T-cell (primary cell): Measurements from ENCODE around the gene PDIK1L. TPM values are rescaled to one million over a fixed set of nuclear protein-coding genes. Genes with fewer than 3 reads are reported as not detected.

Experiments used
- ATAC-seq, 4 experiments: fragments of 200-7000 bp in 3 of 4; fragments of 150-1000 bp in 1 of 4; cut with Tn5 transposase; replicated peaks in 1 of 4; 1 replicate in 3 of 4; 2 replicates in 1 of 4; pipeline ENCODE4 v1.10.0; 2021; ENCODE audit warnings: moderate library complexity in 3 of 4, mild to moderate bottlenecking in 2 of 4, moderate number of reproducible peaks in 1 of 4
- CTCF ChIA-PET, 2 donors: fragments of 300-600 bp; sonication (Branson Sonifier 250); formaldehyde crosslinking; loops; one replicate each; lab custom pipeline; 2022; ENCODE audit warnings: antibody characterized with exemption in 2 of 2; lab: Charles Lee
- POLR2A ChIA-PET, 2 donors: fragments of 300-600 bp; sonication (Branson Sonifier 250); formaldehyde crosslinking; loops; one replicate each; lab custom pipeline; 2022; ENCODE audit warnings: antibody characterized with exemption in 2 of 2; lab: Charles Lee
- DNase-seq, 35 experiments: peaks; one replicate each; pipeline versions ENCODE4 v3.0.0 to v3.0.0-alpha.2; 2013 to 2023
- H3K27ac ChIP-seq: one replicate; pipeline ENCODE4 v1.5.1; 2013; ENCODE audit warnings: low read length
- H3K27me3 ChIP-seq, 2 experiments: replicated peaks in 1 of 2; 1 replicate in 1 of 2; 2 replicates in 1 of 2; pipeline versions ENCODE4 v1.6.1 to v1.7.0; 2013; ENCODE audit warnings: low read length in 1 of 2, mixed read lengths in 1 of 2; ENCODE audit not compliant: control insufficient read depth in 2 of 2, insufficient read depth in 2 of 2; ENCODE audit errors: extremely low read depth in 1 of 2
- H3K36me3 ChIP-seq, 2 donors: 1 replicate in 1 of 2; 2 replicates in 1 of 2; pipeline versions ENCODE4 v1.6.1 to v1.7.0; 2013; ENCODE audit warnings: low read length in 1 of 2; ENCODE audit not compliant: control insufficient read depth in 2 of 2, insufficient read depth in 1 of 2; ENCODE audit errors: extremely low read depth in 1 of 2
- H3K4me1 ChIP-seq, 2 experiments: 1 replicate in 1 of 2; 2 replicates in 1 of 2; pipeline versions ENCODE4 v1.6.1 to v1.7.0; 2013; ENCODE audit warnings: low read length in 2 of 2, mixed read lengths in 1 of 2; ENCODE audit not compliant: insufficient read depth in 2 of 2, control insufficient read depth in 1 of 2; ENCODE audit errors: extremely low read depth in 1 of 2
- H3K4me3 ChIP-seq, 2 donors: 1 replicate in 1 of 2; 2 replicates in 1 of 2; pipeline versions ENCODE4 v1.5.1 to v1.7.0; 2013; ENCODE audit warnings: mild to moderate bottlenecking in 2 of 2, low read length in 1 of 2, moderate library complexity in 1 of 2; ENCODE audit not compliant: control insufficient read depth in 1 of 2; ENCODE audit errors: extremely low read depth in 1 of 2
- H3K9me3 ChIP-seq: 2 replicates; pipeline ENCODE4 v1.7.0; 2013
- H3K27ac Mint-ChIP-seq, 2 donors: one replicate each; pipeline ENCODE4 v1.8.0; 2020 to 2021; ENCODE audit warnings: mild to moderate bottlenecking in 2 of 2, mixed read lengths in 2 of 2
- H3K27me3 Mint-ChIP-seq, 2 donors: one replicate each; pipeline ENCODE4 v1.8.0; 2021 to 2022; ENCODE audit warnings: mixed read lengths in 2 of 2
- H3K36me3 Mint-ChIP-seq: one replicate; pipeline ENCODE4 v1.8.0; 2021; ENCODE audit warnings: mixed read lengths
- H3K4me1 Mint-ChIP-seq, 3 donors: one replicate each; pipeline ENCODE4 v1.8.0; 2020 to 2022; ENCODE audit warnings: mixed read lengths in 3 of 3, mild to moderate bottlenecking in 1 of 3
- H3K4me3 Mint-ChIP-seq, 3 donors: one replicate each; pipeline ENCODE4 v1.8.0; 2020 to 2022; ENCODE audit warnings: mild to moderate bottlenecking in 3 of 3, mixed read lengths in 3 of 3, moderate library complexity in 3 of 3
- H3K9me3 Mint-ChIP-seq, 3 donors: one replicate each; pipeline ENCODE4 v1.8.0; 2020 to 2022; ENCODE audit warnings: mixed read lengths in 3 of 3
- WGBS: methylation state at CpG from one replicate; pipeline ENCODE4 v1.1.5; 2013; ENCODE audit warnings: missing lambda C conversion rate; ENCODE audit not compliant: insufficient coverage; 5-methylcytosine and 5-hydroxymethylcytosine counted together
- total RNA-seq, 35 experiments: library from RNA in 6 of 35; stranded (reverse) in 6 of 35; fragments of 120-200 nt in 1 of 35; gene quantifications; one replicate each; pipeline versions ENCODE4 v1.2.1 to v1.2.4 and lab custom pipeline; 2013 to 2026

Gene PDIK1L
- total RNA-seq, 5 donors from 2014 or later (not counting 1 experiment from before 2014, with no cell fraction given), result 8.8 to 23.6 (median 19.1) TPM

DNA sequence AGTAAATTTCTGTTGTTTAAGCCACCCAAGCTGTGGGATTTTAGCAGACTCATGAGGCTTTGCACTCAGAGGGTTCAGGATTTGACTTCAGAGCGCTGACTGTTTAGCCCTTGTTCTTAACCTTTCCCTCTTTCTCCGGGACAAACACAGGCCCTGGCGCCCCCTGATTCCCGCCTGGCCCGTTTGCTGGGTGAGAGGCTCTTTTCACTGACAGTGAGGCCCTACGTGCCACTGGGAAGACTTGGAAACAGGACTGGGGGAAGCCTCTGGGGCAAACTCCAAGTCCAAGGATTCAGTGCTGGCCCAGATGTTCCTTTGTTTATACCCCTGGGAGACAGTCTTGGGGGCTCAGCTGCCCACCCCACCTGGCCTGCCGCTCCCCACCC lies 32.5 kb upstream of the PDIK1L start:
- Histone ChIP-seq H3K36me3 (no peaks in the 10 kb centered on the region), H3K4me3 (no peak overlapping the region), H3K4me1 (peaks cover 0 to 7% of the 10 kb centered on the region in 2 experiments), H3K27ac (no peak overlapping the region), H3K27me3 (peaks cover 2 to 29% of the 10 kb centered on the region in 2 experiments), H3K9me3 (no peaks in the 10 kb centered on the region)
- Mint-ChIP-seq H3K27me3 (peaks cover 12 to 14% of the 10 kb centered on the region in 2 donors), H3K27ac (no peak overlapping the region), H3K9me3 (peaks cover 0 to 1% (median 0%) of the 10 kb centered on the region in 3 donors), H3K36me3 (no peaks in the 10 kb centered on the region), H3K4me1 (peaks cover 6 to 13% (median 11%) of the 10 kb centered on the region in 3 donors), H3K4me3 (no peak overlapping the region)
- CTCF ChIA-PET, result interaction anchor here in 1 of 2 donors (0.6 kb wide), 1 partner anchor 170 kb away, joined by 7 read pairs; no protein-coding TSS in a partner anchor
- WGBS, result 80% methylated on average over 6 of the region's 7 CpGs
- POLR2A ChIA-PET, result no interaction called here
- DNase-seq, result no peak
- no peak for ATAC-seq

GRCh38 chr1:26079960-26080814 lies 31.4 kb upstream of the PDIK1L start:
- H3K36me3 ChIP-seq, result no peaks in the 10 kb centered on the region
- Mint-ChIP-seq H3K9me3 (peaks cover 0 to 3% (median 0%) of the 10 kb centered on the region in 3 donors), H3K4me1 (peaks cover 6 to 13% (median 11%) of the 10 kb centered on the region in 3 donors), H3K4me3 (no peak overlapping the region), H3K27ac (no peak overlapping the region), H3K36me3 (no peaks in the 10 kb centered on the region), H3K27me3 (peaks cover 18 to 20% of the 10 kb centered on the region in 2 donors)
- ChIA-PET CTCF (interaction anchor here (0.6 to 1.6 kb wide), 3 partner anchors 82 to 1975 kb away, joined by 3 to 4 read pairs (median 4); partner anchors contain the start of gene CEP85 (in 1 of the 2)), POLR2A (no interaction called here)
- peaks cover 0 to 7% of the 10 kb centered on the region in 2 experiments for H3K4me1 ChIP-seq
- WGBS, result 69% methylated on average over 2 of the region's 9 CpGs
- H3K9me3 ChIP-seq, result no peaks in the 10 kb centered on the region
- DNase-seq (no peak), ATAC-seq (no peak)
- H3K4me3 ChIP-seq, result no peak overlapping the region
- H3K27me3 ChIP-seq, result peaks cover 2 to 32% of the 10 kb centered on the region in 2 experiments
- H3K27ac ChIP-seq, result no peak overlapping the region

DNA sequence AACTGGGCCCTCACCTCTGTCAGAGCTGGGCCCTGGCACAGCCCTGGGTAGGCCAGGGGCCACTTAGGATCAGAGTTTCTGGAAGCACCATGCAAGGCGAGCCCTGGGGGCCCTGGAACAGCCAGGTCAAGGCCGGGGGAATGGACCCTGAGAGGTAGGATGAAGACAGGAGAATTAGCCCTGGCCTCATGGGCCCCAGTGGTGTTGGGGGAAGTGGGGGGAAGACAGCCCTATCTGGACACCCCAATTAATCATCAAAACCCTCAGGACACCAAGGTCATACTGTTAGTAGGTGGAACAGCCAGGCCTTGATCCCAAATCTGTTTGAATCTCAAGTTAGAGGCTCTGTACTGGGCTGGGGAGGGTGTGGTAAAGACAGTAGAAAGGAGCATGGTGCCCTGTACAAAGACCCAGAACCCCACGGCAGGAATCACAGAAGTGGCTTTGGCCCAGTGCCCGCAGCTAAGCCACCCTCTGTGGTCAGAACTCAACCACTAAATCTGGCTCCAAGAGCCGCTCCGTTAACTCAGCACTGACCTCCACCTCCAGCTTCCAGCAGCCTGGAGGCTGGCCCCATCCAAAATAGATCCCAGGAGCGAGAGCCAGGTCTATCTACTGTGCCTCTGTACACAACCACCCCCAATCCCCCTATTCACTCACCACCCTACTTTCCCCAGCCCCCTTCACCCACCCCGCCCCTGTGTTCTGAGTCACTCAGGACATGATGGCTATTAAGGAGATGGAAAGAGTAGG lies 30.2 kb upstream of the PDIK1L start:
- no peak overlapping the region for H3K4me3 ChIP-seq
- Mint-ChIP-seq H3K36me3 (no peaks in the 10 kb centered on the region), H3K27ac (no peak overlapping the region), H3K27me3 (peaks cover 24 to 27% of the 10 kb centered on the region in 2 donors), H3K4me3 (no peak overlapping the region), H3K9me3 (peaks cover 0 to 3% (median 0%) of the 10 kb centered on the region in 3 donors), H3K4me1 (peaks cover 0 to 1% (median under 1%) of the 10 kb centered on the region in 3 donors)
- peaks cover 2 to 24% of the 10 kb centered on the region in 2 experiments for H3K27me3 ChIP-seq
- ATAC-seq, result no peak
- DNase-seq, result no peak
- CTCF ChIA-PET, result interaction anchor here in 1 of 2 donors (1.6 kb wide), 1 partner anchor 152 kb away, joined by 4 read pairs; the partner anchor contains the start of gene CEP85
- H3K9me3 ChIP-seq, result no peaks in the 10 kb centered on the region
- H3K27ac ChIP-seq, result no peak overlapping the region
- H3K36me3 ChIP-seq, result no peaks in the 10 kb centered on the region
- no peaks in the 10 kb centered on the region for H3K4me1 ChIP-seq
- POLR2A ChIA-PET, result no interaction called here
- 39% methylated on average over 4 of the region's 8 CpGs for WGBS

- no peak overlapping the region for H3K27ac ChIP-seq
- POLR2A ChIA-PET, result no interaction called here
- no peaks in the 10 kb centered on the region for H3K4me1 ChIP-seq
- H3K4me3 Mint-ChIP-seq, result no peak overlapping the region
- H3K4me3 ChIP-seq, result no peak overlapping the region
- peaks cover 0 to 3% (median 0%) of the 10 kb centered on the region in 3 donors for H3K9me3 Mint-ChIP-seq
- H3K9me3 ChIP-seq, result no peaks in the 10 kb centered on the region
- 92% methylated on average over 2 of the region's 3 CpGs for WGBS
- no peaks in the 10 kb centered on the region for H3K36me3 ChIP-seq
- CTCF ChIA-PET, result interaction anchor here in 1 of 2 donors (0.6 kb wide), 1 partner anchor 1106 kb away, joined by 3 read pairs; no protein-coding TSS in a partner anchor
- H3K27me3 ChIP-seq, result peaks cover 2 to 20% of the 10 kb centered on the region in 2 experiments
- no peaks in the 10 kb centered on the region for H3K4me1 Mint-ChIP-seq
- no peak overlapping the region for H3K27ac Mint-ChIP-seq
- H3K27me3 Mint-ChIP-seq, result peaks cover 26 to 28% of the 10 kb centered on the region in 2 donors
- DNase-seq (no peak), ATAC-seq (no peak)
- H3K36me3 Mint-ChIP-seq, result no peaks in the 10 kb centered on the region
These were observed 29.6 kb upstream of the PDIK1L start for GRCh38 chr1:26082020-26082350.

GRCh38 chr1:26083208-26083607 lies 28.4 kb upstream of the PDIK1L start:
- Mint-ChIP-seq H3K9me3 (peaks cover 0 to 3% (median 0%) of the 10 kb centered on the region in 3 donors), H3K36me3 (no peaks in the 10 kb centered on the region), H3K4me3 (no peak overlapping the region), H3K4me1 (no peaks in the 10 kb centered on the region), H3K27me3 (peaks cover 28 to 30% of the 10 kb centered on the region in 2 donors), H3K27ac (no peak overlapping the region)
- Histone ChIP-seq H3K9me3 (no peaks in the 10 kb centered on the region), H3K27ac (no peak overlapping the region), H3K4me1 (no peaks in the 10 kb centered on the region), H3K4me3 (no peak overlapping the region), H3K27me3 (peaks cover 2 to 22% of the 10 kb centered on the region in 2 experiments), H3K36me3 (no peaks in the 10 kb centered on the region)
- ATAC-seq, result no peak
- ChIA-PET CTCF (interaction anchor here in 1 of 2 donors (0.6 kb wide), 1 partner anchor 95 kb away, joined by 4 read pairs; no protein-coding TSS in a partner anchor), POLR2A (interaction anchor here in 1 of 2 donors (0.7 kb wide), 1 partner anchor 904 kb away, joined by 5 read pairs; no protein-coding TSS in a partner anchor)
- WGBS, result 69% methylated on average over 2 of the region's 5 CpGs
- no peak for DNase-seq

GRCh38 chr1:26084091-26084561 lies 27.5 kb upstream of the PDIK1L start:
- Mint-ChIP-seq H3K4me3 (no peak overlapping the region), H3K4me1 (no peaks in the 10 kb centered on the region), H3K27ac (no peak overlapping the region), H3K27me3 (peaks cover 24 to 32% of the 10 kb centered on the region in 2 donors), H3K9me3 (peaks cover 0 to 3% (median 0%) of the 10 kb centered on the region in 3 donors), H3K36me3 (no peaks in the 10 kb centered on the region)
- 67% methylated on average over 1 of the region's 2 CpGs for WGBS
- no peak for ATAC-seq
- no peaks in the 10 kb centered on the region for H3K36me3 ChIP-seq
- H3K27ac ChIP-seq, result no peak overlapping the region
- ChIA-PET CTCF (no interaction called here), POLR2A (interaction anchor here in 1 of 2 donors (0.6 kb wide), 1 partner anchor 1171 kb away, joined by 3 read pairs; no protein-coding TSS in a partner anchor)
- no peaks in the 10 kb centered on the region for H3K4me1 ChIP-seq
- no peak for DNase-seq
- no peak overlapping the region for H3K4me3 ChIP-seq
- H3K27me3 ChIP-seq, result peaks cover 2 to 26% of the 10 kb centered on the region in 2 experiments
- no peaks in the 10 kb centered on the region for H3K9me3 ChIP-seq
